H1 (cell line): ENCODE results near the gene SNTG2. TPM values are rescaled to one million over a fixed set of nuclear protein-coding genes. Genes with fewer than 3 reads are reported as not detected.

ENCODE experiments used
- CTCF ChIA-PET: fragments of 300-600 bp; sonication (Branson Sonifier 250); formaldehyde crosslinking; loops from one replicate; lab custom pipeline; 2021; ENCODE audit not compliant: partially characterized antibody; lab: Charles Lee
- POLR2A ChIA-PET: fragments of 300-600 bp; sonication (Branson Sonifier 250); formaldehyde crosslinking; loops from one replicate; lab custom pipeline; 2021; ENCODE audit warnings: inconsistent platforms; ENCODE audit not compliant: partially characterized antibody; lab: Charles Lee
- DNase-seq, 2 experiments: peaks; one replicate each; pipeline versions ENCODE4 v3.0.0 to v3.0.0-alpha.2; 2010 to 2022; ENCODE audit warnings: low spot score in 2 of 2, low read depth in 1 of 2, mixed read lengths in 1 of 2
- FAIRE-seq: peaks from 2 replicates; lab custom pipeline; 2011; peaks lifted over from hg19 to GRCh38; lab: Jason Lieb, UNC
- H2AFZ ChIP-seq: 2 replicates; pipeline ENCODE4 v1.8.1; 2012; ENCODE audit warnings: low read length, inconsistent platforms
- H2AK5ac ChIP-seq: 2 replicates; pipeline ENCODE4 v1.6.1; 2013; ENCODE audit warnings: low read depth, low read length
- H2BK120ac ChIP-seq: replicated peaks from 2 replicates; pipeline ENCODE3; 2013; ENCODE audit warnings: low read depth, low read length, inconsistent platforms
- H2BK12ac ChIP-seq: 2 replicates; pipeline ENCODE4 v1.6.1; 2013; ENCODE audit warnings: low read depth, low read length
- H2BK15ac ChIP-seq: 2 replicates; pipeline ENCODE4 v1.6.1; 2013; ENCODE audit warnings: low read length
- H2BK20ac ChIP-seq: 2 replicates; pipeline ENCODE4 v1.6.1; 2013; ENCODE audit warnings: low read length
- H2BK5ac ChIP-seq: 2 replicates; pipeline ENCODE4 v1.6.1; 2013; ENCODE audit warnings: low read depth, low read length
- H3K14ac ChIP-seq: 2 replicates; pipeline ENCODE4 v1.6.1; 2013; ENCODE audit warnings: inconsistent platforms; ENCODE audit not compliant: insufficient read length
- H3K18ac ChIP-seq: 2 replicates; pipeline ENCODE4 v1.6.1; 2013; ENCODE audit warnings: low read length; ENCODE audit errors: extremely low read depth
- H3K23ac ChIP-seq: 2 replicates; pipeline ENCODE4 v1.6.1; 2013; ENCODE audit warnings: inconsistent platforms; ENCODE audit not compliant: insufficient read length
- H3K23me2 ChIP-seq: 2 replicates; pipeline ENCODE4 v1.6.1; 2013; ENCODE audit warnings: low read depth, low read length
- H3K27ac ChIP-seq: 2 replicates; pipeline ENCODE4 v1.6.1; 2011; ENCODE audit warnings: low read depth, low read length, inconsistent platforms
- H3K27me3 ChIP-seq, 4 experiments: replicated peaks in 1 of 4; 1 replicate in 1 of 4; 2 replicates in 3 of 4; pipeline versions ENCODE4 v1.6.1 to v1.8.1; 2011 to 2013; ENCODE audit warnings: low read length in 3 of 4, mild to moderate bottlenecking in 3 of 4, inconsistent platforms in 2 of 4, mixed read lengths in 2 of 4, moderate library complexity in 1 of 4; ENCODE audit not compliant: control insufficient read depth in 3 of 4, insufficient read depth in 3 of 4; ENCODE audit errors: extremely low read depth in 1 of 4
- H3K36me3 ChIP-seq, 4 experiments: 2 replicates each; pipeline versions ENCODE4 v1.6.1 to v1.8.1; 2011 to 2013; ENCODE audit warnings: mild to moderate bottlenecking in 4 of 4, low read length in 3 of 4, moderate library complexity in 2 of 4, control low read depth in 1 of 4, inconsistent platforms in 1 of 4; ENCODE audit not compliant: insufficient read depth in 4 of 4, control insufficient read depth in 2 of 4
- H3K4ac ChIP-seq: replicated peaks from 2 replicates; pipeline ENCODE3; 2013; ENCODE audit warnings: low read length, low read depth, mixed read lengths, inconsistent platforms; ENCODE audit not compliant: insufficient read length
- H3K4me1 ChIP-seq, 4 experiments: replicated peaks in 1 of 4; 1 replicate in 1 of 4; 2 replicates in 3 of 4; pipeline versions ENCODE4 v1.6.1 to v1.8.1; 2011 to 2013; ENCODE audit warnings: low read length in 3 of 4, inconsistent platforms in 2 of 4, mixed read lengths in 1 of 4; ENCODE audit not compliant: insufficient read depth in 4 of 4, control insufficient read depth in 3 of 4
- H3K4me2 ChIP-seq, 2 experiments: 2 replicates each; pipeline versions ENCODE4 v1.6.1 to v1.8.1; 2011 to 2013; ENCODE audit warnings: low read depth in 2 of 2, low read length in 2 of 2, control low read depth in 1 of 2, inconsistent platforms in 1 of 2, mild to moderate bottlenecking in 1 of 2; ENCODE audit not compliant: insufficient read depth in 1 of 2
- H3K4me3 ChIP-seq, 4 experiments: fragments of 200-600, 300-600 bp in 1 of 4; sonication (generic), shearing (Covaris generic), sonication (Bioruptor Twin) in 1 of 4; 2 replicates each; pipeline versions ENCODE4 v1.5.1 to v1.8.1; 2011 to 2016; ENCODE audit warnings: low read length in 4 of 4, low read depth in 3 of 4, control low read depth in 2 of 4, inconsistent platforms in 2 of 4, mild to moderate bottlenecking in 2 of 4, mixed read lengths in 1 of 4, moderate library complexity in 1 of 4; ENCODE audit not compliant: insufficient read depth in 2 of 4; ENCODE audit errors: extremely low read depth in 1 of 4
- H3K56ac ChIP-seq: replicated peaks from 2 replicates; pipeline ENCODE3; 2013; ENCODE audit warnings: low read depth, mild to moderate bottlenecking, mixed read lengths, low read length, inconsistent platforms; ENCODE audit not compliant: insufficient read length
- H3K79me1 ChIP-seq: 2 replicates; pipeline ENCODE4 v1.6.1; 2013; ENCODE audit warnings: low read depth, low read length, control low read depth
- H3K79me2 ChIP-seq, 2 experiments: 2 replicates each; pipeline versions ENCODE4 v1.6.1 to v1.8.1; 2012 to 2013; ENCODE audit warnings: low read length in 2 of 2, mild to moderate bottlenecking in 2 of 2, inconsistent platforms in 1 of 2; ENCODE audit not compliant: insufficient read depth in 2 of 2, control insufficient read depth in 1 of 2
- H3K9ac ChIP-seq, 4 experiments: replicated peaks in 1 of 4; 1 replicate in 1 of 4; 2 replicates in 3 of 4; pipeline versions ENCODE4 v1.6.1 to v1.8.1; 2011 to 2013; ENCODE audit warnings: low read depth in 3 of 4, low read length in 3 of 4, control low read depth in 2 of 4, mild to moderate bottlenecking in 2 of 4, moderate library complexity in 2 of 4, inconsistent platforms in 1 of 4; ENCODE audit errors: extremely low read depth in 1 of 4
- H3K9me3 ChIP-seq, 2 experiments: 2 replicates each; pipeline versions ENCODE4 v1.6.1 to v1.8.1; 2012 to 2013; ENCODE audit warnings: mild to moderate bottlenecking in 2 of 2, moderate library complexity in 2 of 2, control low read depth in 1 of 2, inconsistent platforms in 1 of 2, low read depth in 1 of 2, low read length in 1 of 2, mixed read lengths in 1 of 2; ENCODE audit not compliant: insufficient read depth in 2 of 2
- H4K20me1 ChIP-seq, 2 experiments: replicated peaks in 1 of 2; 2 replicates each; pipeline versions ENCODE3 to v1.8.1; 2011 to 2013; ENCODE audit warnings: inconsistent platforms in 2 of 2, low read length in 2 of 2, mild to moderate bottlenecking in 1 of 2; ENCODE audit not compliant: insufficient read depth in 2 of 2, control insufficient read depth in 1 of 2
- H4K5ac ChIP-seq: 2 replicates; pipeline ENCODE4 v1.6.1; 2013; ENCODE audit warnings: low read length, low read depth, mixed read lengths, inconsistent platforms; ENCODE audit not compliant: insufficient read length
- H4K8ac ChIP-seq: 2 replicates; pipeline ENCODE4 v1.8.0; 2013; ENCODE audit warnings: mild to moderate bottlenecking, moderate library complexity, low read length, inconsistent platforms; ENCODE audit not compliant: insufficient read depth; ENCODE audit errors: extremely low read depth
- H4K91ac ChIP-seq: replicated peaks from 2 replicates; pipeline ENCODE3; 2013; ENCODE audit warnings: low read length, mixed read lengths, inconsistent platforms; ENCODE audit not compliant: insufficient read length
- EP300 ChIP-seq, 2 experiments: IDR thresholded peaks; 1 replicate in 1 of 2; 2 replicates in 1 of 2; pipeline ENCODE4 v1.6.1; 2011 to 2012; ENCODE audit warnings: low read depth in 2 of 2, low read length in 2 of 2, mild to moderate bottlenecking in 2 of 2, borderline replicate concordance in 1 of 2, inconsistent platforms in 1 of 2, moderate library complexity in 1 of 2
- KDM1A ChIP-seq: fragments of 200-600, 300-600 bp; sonication (generic); IDR thresholded peaks from 2 replicates; pipeline ENCODE4 v1.7.1; 2016; ENCODE audit warnings: mild to moderate bottlenecking, low read length, borderline replicate concordance
- MAX ChIP-seq: IDR thresholded peaks from 2 replicates; pipeline ENCODE4 v1.6.1; 2012; ENCODE audit warnings: inconsistent platforms
- RAD21 ChIP-seq, 2 experiments: IDR thresholded peaks in 1 of 2; conservative IDR thresholded peaks in 1 of 2; 2 replicates each; pipeline ENCODE4 v1.6.1; 2011; ENCODE audit warnings: low read depth in 2 of 2, low read length in 2 of 2, improper control_type of control experiment in 1 of 2, inconsistent platforms in 1 of 2, mild to moderate bottlenecking in 1 of 2, moderate library complexity in 1 of 2
- TAF7 ChIP-seq: optimal IDR thresholded peaks from 2 replicates; pipeline ENCODE3; 2011; ENCODE audit warnings: low read depth, mild to moderate bottlenecking, inconsistent platforms, low read length, moderate library complexity, borderline replicate concordance
- WGBS, 2 experiments: shearing (Covaris generic) in 1 of 2; methylation state at CpG; one replicate each; pipeline versions ENCODE4 v1.1.6 to v1.1.7; 2013 to 2015; ENCODE audit warnings: low lambda C conversion rate in 2 of 2, mixed read lengths in 2 of 2, inconsistent platforms in 1 of 2, low coverage in 1 of 2, missing lambda C conversion rate in 1 of 2; ENCODE audit not compliant: insufficient replicate concordance in 2 of 2, insufficient coverage in 1 of 2, insufficient read length in 1 of 2; ENCODE audit errors: extremely low coverage in 1 of 2, missing lambda C conversion rate in 1 of 2; 5-methylcytosine and 5-hydroxymethylcytosine counted together
- polyA plus RNA-seq, 7 experiments: library from polyadenylated mRNA; depleted of rRNA in 3 of 7; stranded (reverse) in 5 of 7; unstranded in 2 of 7; fragments of >200 nt in 5 of 7; fragments of 200-250 nt in 2 of 7; gene quantifications; 1 replicate in 5 of 7; 2 replicates in 1 of 7; 4 replicates in 1 of 7; pipeline versions ENCODE4 v1.2.1 to v1.2.3, GENCODE V29; 2011 to 2013; ENCODE audit warnings: missing spikeins in 2 of 7, mixed read lengths in 2 of 7
- total RNA-seq: library from RNA; stranded (reverse); fragmentation: NEBNext Ultra II Directional; extraction: Animal tissue kit (Norgen Biotek cat#: 25700); gene quantifications from 2 replicates; pipeline ENCODE4 v1.2.1, GENCODE V29; 2021

SNTG2 gene
- total and polyA plus RNA-seq, 2 of the 8 experiments (the other 6 are each of a cell fraction or from before 2014, with no cell fraction given): 6.6 to 18.1 TPM

GRCh38 chr2:1341404-1342120 lies 390.9 kb downstream of the SNTG2 start:
- no peak overlapping the region for H3K9ac ChIP-seq
- H3K36me3 ChIP-seq: no peaks in the 10 kb centered on the region
- no peak overlapping the region for H3K4me3 ChIP-seq
- H4K91ac ChIP-seq: no peak overlapping the region
- no peak overlapping the region for H2BK120ac ChIP-seq
- peaks cover 0 to 13% (median 4%) of the 10 kb centered on the region in 4 experiments; a peak in 6 of 7 replicates for H3K4me1 ChIP-seq
- CTCF ChIA-PET: interaction anchor here (0.7 to 1.4 kb wide), 4 partner anchors 9 to 457 kb away, joined by 3 to 4 read pairs (median 4); no protein-coding TSS in a partner anchor
- POLR2A ChIA-PET: interaction anchor here (1.4 kb wide), 1 partner anchor 11 kb away, joined by 4 read pairs; no protein-coding TSS in a partner anchor
- no peaks in the 10 kb centered on the region for H3K23me2 ChIP-seq
- no peak overlapping the region for H3K23ac ChIP-seq
- H4K20me1 ChIP-seq: no peaks in the 10 kb centered on the region
- H3K79me2 ChIP-seq: no peaks in the 10 kb centered on the region
- no peak overlapping the region for H2AFZ ChIP-seq
- DNase-seq: no peak
- no peaks in the 10 kb centered on the region for H3K9me3 ChIP-seq
- H3K18ac ChIP-seq: no peak overlapping the region
- H3K79me1 ChIP-seq: no peaks in the 10 kb centered on the region
- no peak for FAIRE-seq
- H2BK15ac ChIP-seq: no peak overlapping the region
- TF ChIP-seq EP300 (IDR thresholded peaks at IDR 0.05; ENCODE audit: borderline replicate concordance in 1 of 2, low read depth in 2 of 2, low read length in 2 of 2) (no peak; a peak in 1 of 3 replicates), TAF7 (no peak), KDM1A (no peak), RAD21 (IDR thresholded peaks at IDR 0.05 in 1 of 2, conservative IDR thresholded peaks at IDR 0.05 in 1 of 2; ENCODE audit: low read depth in 2 of 2, low read length in 2 of 2) (0 out of 4 replicates have a peak, but pooled peaks of 1 of the 2 experiments have one; percentile 0), MAX (peak; percentile 48; the same call in 1 of the 2 replicates)
- H2BK12ac ChIP-seq: no peak overlapping the region
- H3K4ac ChIP-seq: no peak overlapping the region
- no peak overlapping the region for H2AK5ac ChIP-seq
- no peak overlapping the region for H2BK5ac ChIP-seq
- H2BK20ac ChIP-seq: no peak overlapping the region
- H3K4me2 ChIP-seq: no peak overlapping the region; a peak in 2 of 4 replicates
- no peak overlapping the region for H3K27ac ChIP-seq
- H3K27me3 ChIP-seq: no peaks in the 10 kb centered on the region
- H3K14ac ChIP-seq: no peak overlapping the region
- 65% methylated on average over 4 of the region's 4 CpGs; no CpG with 5 or more reads in 1 of the 2 experiments for WGBS, 2 experiments
- no peak overlapping the region for H4K5ac ChIP-seq
- no peak overlapping the region for H4K8ac ChIP-seq
- no peak overlapping the region for H3K56ac ChIP-seq
